HG03280 (cell line): Measurements from ENCODE around the gene IL1RL1.

Experiments used
- ATAC-seq: cut with Tn5 transposase; IDR thresholded peaks from one replicate; pipeline ENCODE4 v1.9.1; 2021; ENCODE audit warnings: mild to moderate bottlenecking, moderate library complexity; ENCODE audit not compliant: unreplicated experiment

Gene IL1RL1

DNA sequence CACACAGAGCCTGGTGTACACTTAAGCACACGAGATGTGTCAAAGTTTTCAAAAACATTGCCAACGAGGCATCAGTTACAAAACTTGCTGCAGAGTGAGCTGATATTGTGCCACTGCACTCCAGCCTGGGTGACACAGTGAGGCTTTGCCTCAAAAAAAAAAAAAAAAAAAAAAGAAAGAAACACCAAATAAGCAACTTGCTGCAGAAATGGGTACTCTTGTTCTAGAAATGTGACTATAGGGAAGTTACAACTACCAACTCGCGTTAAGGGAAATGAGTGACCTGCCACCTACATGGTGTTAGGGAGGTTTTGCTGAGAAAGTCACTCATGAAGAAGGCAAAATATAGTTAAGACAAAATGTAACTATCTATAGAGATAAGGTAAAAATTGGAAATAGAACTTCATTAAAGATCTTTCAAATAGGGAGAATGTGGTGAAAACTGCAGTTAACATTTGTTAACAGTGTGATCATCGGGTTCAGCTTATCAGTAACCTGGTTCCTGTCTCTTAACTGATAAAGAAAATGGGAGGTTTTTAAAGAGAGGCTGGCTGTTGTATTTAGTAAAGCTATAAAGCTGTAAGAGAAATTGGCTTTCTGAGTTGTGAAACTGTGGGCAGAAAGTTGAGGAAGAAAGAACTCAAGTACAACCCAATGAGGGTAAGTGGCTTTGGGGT, at the start of gene IL1RL1:
Gene IL1RL1, plus strand, starts transcription at position 600 of the 677 bp plus-strand sequence. CDS start 26,702 bp downstream, outside the sequence.
- ATAC-seq: no peak

DNA sequence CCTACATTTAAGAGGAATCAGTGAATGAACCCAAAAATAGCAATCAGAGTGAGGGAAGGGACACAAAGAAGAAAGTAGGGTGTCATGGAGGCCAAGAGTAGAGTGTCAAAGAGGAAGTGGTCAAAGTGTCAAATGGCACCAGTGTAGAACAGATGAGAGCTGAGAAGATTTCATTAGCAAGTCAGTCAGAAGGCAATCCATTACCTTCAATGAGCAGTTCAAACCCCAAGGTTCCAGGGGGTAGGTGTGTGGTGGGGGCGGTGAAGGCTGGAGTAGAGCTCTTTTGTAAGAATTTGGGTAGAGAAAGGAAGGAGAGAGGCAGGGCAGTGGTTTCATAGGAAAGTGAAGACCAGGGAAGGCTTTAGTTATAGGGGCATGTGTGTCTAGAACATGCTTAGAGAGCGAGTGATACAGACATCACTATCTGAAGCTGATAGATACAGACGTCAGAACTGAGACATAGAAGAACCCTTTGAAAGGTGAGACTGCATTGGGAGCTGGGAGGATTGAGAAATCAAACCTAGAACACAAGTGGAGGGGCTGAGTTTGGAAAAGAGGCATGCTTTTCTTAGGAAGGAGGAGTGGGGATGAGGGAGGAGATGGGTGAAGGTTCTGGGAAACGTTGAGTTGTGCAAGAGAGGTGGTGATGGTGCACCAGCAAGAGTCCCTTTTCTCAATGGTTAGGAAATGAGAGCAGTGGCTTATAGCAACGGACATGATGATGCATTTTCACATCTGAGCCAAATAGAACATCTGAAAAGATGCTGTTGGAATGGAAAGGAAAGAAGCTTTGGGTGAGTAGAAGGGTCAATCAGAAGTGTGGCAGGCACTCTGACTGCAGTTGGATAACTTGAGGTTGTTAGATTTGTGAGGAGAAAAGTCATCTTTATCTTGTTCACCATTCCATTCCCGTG, 48.9 kb upstream of the IL1RL1 start:
- no peak for ATAC-seq

DNA sequence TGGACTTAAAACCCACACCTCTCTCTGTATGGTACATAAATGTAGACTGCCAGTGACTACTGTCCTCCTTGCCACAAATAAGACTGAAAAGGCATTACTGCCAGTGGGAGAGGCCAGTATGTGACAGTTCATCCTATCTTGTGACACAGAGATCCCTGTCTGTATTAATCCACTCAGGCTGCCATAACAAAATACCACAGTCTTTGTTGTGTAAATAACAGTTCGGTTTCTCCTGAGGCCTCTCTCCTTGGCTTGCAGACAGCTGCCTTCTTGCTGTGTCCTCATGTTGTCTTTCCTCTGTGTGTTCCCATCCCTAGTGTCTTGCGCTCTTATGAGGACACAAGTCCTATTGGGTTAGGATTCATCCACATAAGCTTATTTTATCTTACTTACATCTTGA, 46.4 kb upstream of the IL1RL1 start:
- ATAC-seq: no peak

DNA sequence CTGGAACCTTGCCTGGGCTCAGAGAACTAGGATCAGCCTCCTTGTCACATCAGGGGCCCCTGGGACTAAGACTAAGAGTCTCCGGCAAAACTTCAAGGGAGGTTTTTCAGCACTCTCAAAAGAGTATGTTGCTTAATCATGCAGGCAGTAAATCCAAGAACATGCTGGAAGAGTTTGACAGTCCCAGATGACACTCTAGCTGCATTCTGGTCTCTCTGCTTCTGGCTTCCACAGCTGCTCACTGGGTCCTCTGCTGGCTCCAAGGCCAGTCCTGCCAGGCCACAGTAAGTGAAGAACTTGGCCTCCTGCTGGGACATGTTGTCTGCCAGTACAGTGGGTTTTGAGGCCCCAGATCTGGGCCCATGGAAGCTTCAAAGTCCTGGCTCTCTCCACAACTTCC, 45.2 kb upstream of the IL1RL1 start:
- no peak for ATAC-seq

DNA sequence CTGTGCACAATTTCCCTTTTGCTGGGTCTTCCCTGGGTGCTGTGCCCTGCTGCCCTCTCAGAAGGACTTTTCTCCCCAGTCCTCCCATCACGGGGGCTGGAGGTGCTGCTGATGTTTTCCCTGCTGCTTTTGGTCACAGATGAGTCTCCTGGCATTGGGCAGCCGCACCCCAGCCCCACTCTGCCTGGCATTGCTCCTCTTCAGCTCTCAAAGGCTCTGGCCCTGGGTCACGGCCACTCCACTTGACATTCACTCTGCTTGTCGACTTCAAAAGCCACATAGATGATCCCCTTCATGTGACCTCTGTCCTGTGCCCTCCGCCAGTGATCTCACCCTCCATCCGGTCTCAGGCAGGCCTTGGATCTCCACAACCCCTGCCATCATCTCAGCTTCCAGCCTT, 43.6 kb upstream of the IL1RL1 start:
- ATAC-seq: no peak

DNA sequence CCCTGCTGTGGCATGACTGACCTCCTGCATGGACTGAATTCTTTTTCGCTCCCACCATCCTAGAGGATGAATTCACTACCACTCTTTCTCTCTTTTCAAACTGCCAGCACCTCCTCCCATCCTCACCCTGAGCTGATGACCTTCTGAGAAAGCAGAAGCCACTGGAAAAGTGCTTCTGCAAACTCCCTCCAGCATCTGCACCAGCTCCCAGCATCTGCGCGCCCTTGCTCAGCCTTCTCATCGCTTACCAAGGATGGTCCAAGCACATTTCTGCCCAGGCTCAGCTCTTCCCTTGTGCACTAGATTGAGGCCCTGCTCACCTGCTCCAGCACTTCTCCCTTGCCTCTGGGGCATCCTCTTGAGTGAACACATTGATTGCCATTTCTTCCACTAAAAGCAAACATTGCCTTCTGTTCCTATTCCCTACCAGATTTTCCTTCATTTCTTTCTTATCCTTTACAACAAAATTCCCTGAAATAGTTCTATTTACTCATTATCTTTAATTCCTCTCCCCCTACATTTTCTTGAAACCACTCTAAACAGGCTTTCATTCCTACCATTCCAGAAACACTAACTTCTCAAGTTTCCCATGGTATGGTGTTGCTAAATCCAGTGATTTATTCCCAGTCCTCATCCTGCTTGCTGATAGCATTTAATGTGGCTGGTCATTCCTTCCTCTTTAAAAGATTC, 42.7 kb upstream of the IL1RL1 start:
- no peak for ATAC-seq

DNA sequence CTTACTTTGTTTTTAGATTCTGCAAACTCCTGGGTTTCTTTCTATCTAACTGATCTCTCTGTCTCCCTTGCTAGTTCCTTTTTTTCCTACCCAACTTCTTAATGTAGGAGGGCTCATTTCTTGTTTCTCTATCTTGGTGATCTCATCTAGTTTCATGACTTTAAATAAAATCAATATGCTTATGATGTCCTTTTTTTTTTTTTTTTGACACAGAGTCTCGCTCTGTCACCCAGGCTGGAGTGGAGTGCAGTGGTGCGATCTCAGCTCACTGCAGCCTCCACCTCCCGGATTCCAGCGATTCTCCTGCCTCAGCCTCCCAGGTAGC, 42.2 kb upstream of the IL1RL1 start:
- no peak for ATAC-seq

DNA sequence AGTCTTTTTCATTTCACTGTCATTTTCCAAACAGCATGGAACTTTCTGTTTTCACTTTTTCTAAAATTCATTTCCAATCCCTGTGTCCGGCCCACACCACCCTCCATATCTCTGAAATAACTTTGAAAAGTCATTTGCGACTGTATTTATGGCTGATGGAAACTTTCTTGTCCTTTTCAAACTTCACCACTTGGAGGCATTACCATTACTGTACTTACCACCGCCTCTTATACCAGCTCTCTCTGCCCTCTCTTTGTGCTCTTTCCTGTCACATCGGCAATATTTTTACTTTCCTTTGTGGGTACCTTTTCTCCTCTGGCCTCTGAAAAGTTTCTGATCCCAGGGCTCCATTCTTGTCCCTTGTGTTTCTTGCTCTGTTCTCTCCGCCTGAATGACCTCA, 39.5 kb upstream of the IL1RL1 start:
- no peak for ATAC-seq

DNA sequence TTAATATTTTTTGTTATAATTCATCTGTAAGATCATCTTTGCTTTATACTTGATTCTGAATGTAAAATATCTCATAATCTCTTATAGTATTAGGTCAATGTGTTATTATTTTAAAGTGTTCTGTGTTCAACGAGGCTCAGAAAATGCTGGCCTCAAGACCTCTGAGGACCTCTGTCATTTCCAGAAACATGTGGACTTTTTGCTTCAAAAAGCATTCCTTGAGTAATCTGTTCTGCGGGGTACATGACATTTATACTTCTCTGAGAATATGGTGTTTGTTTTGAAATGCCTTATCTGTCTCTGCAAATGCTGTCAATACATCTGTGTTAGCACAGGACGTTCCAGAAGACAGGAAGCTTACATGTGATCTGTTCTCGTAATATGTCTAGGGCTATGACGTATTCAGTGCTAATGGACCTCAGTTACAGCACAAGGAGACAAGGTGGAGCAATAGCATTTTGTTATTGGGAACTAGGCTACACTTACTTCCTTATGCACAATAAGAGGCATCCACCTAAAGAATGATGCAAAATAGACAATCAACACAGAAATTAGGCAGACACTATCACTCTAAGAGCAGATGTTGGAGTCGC, 37.6 kb upstream of the IL1RL1 start:
- ATAC-seq: no peak

DNA sequence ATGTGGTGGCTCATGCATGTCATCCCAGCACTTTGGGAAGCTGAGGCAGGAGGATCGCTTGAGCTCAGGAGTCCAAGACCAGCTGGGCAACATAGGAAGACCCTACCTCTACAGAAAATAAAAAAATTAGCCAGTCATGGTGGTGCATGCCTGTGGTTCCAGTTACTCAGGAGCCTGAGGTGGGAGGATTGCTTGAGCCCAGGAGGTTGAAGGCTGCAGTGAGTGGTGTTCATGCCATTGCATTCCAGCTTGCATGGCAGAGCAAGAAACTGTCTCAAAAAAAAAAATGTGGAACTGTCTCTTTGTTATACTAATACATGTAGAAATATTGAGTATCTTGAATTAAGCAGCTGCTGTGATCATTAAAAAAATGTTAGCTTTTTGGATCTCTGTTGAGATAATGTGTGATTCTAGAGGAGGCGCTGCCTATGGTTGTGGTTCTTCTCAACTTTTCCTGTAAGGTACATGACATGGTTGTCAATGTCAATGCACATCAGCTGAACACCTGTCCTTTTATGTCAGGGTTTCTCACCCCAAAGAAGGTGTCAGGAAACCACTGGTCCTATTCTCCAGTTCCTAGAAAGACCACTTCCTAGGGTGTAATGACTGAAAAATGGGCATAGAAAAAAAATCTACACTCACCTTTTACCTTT, 34.7 kb upstream of the IL1RL1 start:
- no peak for ATAC-seq

DNA sequence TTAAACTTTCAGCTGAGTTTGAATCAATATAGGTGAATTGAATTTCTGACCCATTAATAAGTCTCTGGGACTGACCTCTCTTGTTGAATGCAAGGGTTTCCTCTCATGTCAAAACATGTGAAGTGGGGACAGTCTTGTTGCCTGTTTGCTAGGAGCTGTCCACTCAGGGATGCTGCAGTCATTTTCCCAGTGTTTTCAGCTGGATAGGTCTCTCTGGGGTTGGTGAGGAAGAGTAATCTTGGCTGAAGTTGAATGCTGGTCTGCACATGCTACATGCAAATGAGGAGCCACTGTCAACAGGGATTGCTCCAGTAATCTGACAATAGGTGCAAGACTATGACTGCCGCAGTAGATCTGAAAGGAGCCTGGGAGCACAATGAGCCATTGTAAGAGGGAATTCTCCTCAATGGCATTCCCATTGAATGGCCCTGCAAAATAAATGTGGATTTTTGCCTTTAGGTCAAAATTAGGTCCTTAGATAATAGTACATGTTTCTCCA, 34.1 kb upstream of the IL1RL1 start:
- ATAC-seq: no peak

DNA sequence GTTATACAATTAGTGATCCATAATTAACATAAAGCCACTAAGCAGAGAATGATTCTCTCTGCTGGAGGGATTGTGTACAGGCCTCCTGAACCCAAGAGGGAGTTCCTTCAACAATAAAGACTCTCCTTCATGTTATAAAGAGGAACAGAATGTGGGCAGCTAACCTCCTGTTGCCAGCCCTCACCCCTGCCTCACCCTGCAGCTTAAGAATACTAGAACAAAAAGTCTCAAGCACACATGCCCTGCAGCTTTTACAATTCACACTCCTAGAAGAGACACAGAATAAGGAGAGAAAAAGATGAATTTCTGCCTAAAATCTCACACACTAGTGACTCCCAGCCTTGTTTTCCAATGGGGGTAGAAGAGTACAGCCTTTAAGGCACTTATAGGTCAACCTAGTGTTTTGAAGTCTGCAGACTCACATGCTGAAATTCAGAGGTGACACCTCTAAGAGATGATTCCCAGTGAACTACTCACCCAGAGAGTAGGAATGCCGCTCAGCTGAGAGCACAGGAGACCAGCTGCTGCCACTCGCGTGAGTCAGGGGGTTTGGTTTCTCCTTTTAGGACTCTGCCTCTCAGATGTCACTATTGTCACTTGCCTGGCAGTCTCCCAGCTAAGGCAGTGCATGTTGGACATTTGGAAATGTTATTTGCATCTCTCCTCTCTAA, 32.5 kb upstream of the IL1RL1 start:
- ATAC-seq: no peak

DNA sequence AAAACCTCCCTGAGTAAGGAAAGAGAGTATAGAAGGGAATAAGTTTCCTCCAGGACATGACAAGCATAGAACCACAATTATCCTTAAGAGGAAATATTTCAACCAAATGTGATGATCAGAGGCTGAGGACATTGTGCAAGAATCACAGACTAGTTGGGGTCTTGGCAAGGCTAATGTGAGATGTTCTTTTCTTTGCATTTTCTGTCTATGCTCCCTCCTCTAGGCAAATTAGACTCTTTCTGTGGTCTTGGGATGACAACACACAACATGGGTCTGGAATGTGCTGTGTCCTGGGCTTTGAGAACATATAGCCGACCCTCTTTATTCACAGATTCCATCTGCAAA, 32.0 kb upstream of the IL1RL1 start:
- no peak for ATAC-seq

DNA sequence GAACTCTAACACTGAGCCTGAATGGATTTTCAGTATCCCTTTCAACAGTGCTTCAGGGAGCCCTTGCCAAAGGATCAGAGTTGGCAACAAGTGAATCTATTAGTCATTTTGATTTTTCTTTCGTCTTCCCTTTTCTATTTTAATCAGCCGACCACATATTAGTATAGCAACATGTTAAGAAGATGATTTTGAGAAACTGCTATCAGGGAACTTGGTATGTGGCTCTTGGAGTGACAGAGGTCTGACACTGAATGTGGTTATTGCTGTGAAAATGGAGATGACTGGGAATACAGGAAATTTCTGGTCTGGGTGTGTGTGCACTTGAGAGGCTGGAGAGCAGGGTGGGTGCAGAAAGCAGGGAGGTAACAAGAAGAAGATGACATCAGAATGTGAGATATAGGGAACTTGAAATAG, 28.7 kb upstream of the IL1RL1 start:
- ATAC-seq: no peak

DNA sequence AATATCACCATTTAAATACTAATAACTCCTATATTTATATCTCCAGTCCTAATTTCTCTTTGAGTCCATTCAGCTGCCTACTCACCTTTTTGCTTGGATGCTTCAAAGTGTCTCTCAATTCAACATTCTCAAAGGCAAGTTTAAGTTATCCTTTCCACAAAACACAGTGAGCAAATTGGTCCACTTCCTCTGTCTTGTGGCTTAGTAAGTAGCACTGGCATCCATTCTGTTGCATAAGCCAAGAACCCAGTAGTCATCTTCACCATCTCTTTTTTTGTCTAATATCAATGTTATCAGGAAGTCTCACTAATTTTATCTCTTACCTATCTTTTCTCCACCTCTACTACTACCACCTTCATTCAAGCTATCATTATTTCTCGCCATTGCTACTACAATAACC, 27.4 kb upstream of the IL1RL1 start:
- no peak for ATAC-seq

DNA sequence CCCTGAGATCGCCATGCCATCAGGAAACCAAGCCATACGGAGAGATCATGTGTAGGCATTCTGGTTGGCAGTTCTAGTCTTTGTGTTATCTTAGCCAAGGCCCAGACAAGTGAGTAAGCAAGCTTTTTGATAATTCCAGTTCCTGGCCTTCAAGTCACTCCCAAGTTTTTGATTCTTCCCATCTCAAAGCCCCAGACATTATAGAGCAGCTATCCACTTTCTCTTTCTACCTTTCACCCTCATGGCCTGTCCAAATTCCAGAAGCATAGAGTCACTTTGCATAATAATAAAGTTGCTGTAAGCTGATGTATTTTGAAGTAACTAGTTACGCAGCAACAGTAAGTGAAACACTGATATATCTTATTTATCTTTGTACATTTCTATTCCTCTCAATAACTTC, 26.8 kb upstream of the IL1RL1 start:
- no peak for ATAC-seq

DNA sequence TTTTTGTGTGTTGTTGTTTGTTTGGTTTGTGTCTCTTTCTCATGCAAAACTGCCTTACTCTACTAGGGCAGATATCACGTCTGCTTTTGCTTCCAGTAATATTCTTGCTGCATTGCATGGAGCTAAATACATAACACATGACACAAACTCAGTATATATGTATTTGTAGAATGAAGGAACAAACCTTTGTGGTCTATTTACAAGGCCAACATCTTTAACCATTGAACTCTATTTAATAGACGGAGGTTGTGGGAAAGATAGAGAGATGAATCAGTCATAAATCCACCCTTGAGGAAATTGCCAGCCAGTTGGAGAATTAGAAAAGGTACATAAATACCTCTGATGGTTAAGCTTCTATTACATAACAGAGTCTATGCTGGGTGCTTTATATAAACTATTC, 26.0 kb upstream of the IL1RL1 start:
- ATAC-seq: no peak

DNA sequence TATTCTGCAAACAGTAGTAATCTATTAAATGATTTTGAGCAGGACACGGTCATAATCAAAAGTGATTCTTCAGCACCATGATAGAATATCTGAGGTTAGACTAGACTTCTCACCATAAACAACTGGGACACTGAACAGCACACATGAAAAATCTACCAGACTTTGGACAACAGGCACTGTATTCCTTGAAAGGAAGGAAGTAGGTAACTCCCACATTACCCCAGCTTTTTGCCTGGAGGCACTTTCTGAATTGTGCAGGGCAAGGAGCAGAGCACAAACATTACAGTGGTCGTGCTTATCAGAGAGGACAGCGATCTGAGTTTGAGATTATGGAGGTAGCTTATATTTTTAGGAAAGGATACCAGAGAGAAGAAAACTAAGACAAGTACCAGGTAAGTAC, 25.3 kb upstream of the IL1RL1 start:
- ATAC-seq: no peak

DNA sequence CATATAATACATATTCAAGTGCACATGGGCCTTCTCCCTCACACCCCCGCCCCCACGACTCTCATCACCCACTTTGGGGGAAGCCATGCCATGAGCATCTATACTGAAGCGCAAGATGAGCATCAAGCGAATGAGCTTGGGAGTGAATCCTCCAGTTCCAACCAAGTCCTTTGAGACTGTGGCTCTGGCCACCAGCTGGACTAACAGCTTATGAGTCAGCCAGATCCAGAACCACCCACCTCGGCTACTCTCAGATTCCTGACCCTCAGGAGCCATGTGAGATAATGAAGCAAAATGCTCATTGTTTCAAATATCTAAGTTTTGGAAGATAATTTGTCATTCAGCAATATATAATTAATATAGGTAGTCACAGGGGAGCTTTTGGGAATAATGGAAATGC, 22.2 kb upstream of the IL1RL1 start:
- no peak for ATAC-seq

DNA sequence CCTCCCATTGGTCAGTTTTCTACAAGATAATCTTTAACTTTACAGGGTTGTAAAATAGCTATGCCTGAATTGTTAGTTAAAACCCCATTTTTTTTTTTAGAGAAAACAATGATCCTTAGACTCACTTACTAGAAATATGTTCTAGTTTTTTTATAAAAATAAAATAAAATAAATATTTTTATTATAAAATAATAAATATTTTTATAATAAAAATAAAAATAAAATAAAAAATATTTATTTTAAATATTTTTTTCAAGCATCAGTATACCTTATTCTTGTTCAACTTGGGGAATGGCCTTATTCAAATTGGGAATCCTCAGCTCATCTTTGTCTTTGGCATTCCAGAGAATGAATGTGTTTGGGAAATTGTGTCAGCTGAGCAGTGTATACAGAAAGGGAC, 20.8 kb upstream of the IL1RL1 start:
- ATAC-seq: no peak
